HG03565 (cell line): ENCODE results near the gene HNRNPH2.

Experiments
- ATAC-seq: cut with Tn5 transposase; IDR thresholded peaks from one replicate; pipeline ENCODE4 v1.9.1; 2021; ENCODE audit warnings: mild to moderate bottlenecking, moderate library complexity; ENCODE audit not compliant: unreplicated experiment

Gene HNRNPH2

DNA sequence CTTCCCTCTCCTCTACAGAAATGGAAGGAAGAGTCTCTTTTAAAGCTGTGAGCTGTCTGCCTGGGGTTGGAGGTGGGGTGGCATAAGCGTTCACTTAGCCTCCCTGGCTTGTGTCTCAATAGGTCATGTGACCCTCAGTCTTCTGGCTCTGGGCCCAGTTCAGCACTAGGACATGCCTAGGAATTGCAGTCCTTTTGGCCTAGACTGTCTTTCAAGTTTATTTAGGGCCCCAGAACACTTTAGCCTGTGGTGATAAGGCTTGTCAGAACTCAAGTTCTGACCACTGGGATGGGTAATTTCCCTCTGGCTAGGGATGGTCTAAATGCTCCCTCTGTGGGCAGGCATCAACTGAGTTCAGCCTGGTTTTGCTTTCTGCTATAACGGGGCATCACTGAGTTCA lies 42.9 kb downstream of the HNRNPH2 start:
- no peak for ATAC-seq

DNA sequence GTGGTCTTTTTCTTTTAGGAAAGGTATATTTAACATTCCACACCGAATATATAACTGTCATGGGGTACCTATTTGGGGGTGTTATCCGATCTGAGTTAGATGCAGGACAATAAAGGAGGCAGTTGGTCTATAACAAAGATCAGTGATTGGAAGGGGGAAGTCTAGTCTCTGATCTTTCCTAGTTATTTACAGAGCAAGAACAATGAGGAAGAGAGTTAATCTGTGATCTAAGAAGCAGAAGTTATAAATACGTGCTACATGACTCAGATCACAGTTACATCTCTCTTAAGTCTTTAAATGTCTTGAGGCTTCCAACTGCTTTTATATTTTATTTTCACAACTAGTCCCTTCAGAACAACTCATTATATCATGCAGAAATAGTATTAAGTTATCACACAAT lies 44.0 kb downstream of the HNRNPH2 start:
- no peak for ATAC-seq

DNA sequence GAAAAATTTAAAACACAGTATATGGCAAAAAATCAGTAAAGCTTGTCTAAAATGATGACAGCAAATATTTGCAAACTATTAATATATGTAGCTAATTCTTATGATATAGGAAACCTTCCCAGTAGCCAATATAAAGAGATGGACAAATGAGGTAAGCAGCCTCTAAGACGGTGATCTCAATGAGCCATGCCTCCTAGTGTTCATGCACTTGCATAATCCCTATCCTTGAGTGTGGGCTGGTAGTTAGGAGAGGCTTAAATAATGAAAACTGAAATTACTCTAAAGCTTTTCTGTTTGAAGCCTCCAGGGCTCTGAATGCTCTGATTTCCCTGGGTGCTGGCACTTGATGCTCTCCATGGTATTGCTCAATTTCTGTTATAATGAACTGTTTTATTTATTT lies 52.6 kb downstream of the HNRNPH2 start:
- no peak for ATAC-seq

DNA sequence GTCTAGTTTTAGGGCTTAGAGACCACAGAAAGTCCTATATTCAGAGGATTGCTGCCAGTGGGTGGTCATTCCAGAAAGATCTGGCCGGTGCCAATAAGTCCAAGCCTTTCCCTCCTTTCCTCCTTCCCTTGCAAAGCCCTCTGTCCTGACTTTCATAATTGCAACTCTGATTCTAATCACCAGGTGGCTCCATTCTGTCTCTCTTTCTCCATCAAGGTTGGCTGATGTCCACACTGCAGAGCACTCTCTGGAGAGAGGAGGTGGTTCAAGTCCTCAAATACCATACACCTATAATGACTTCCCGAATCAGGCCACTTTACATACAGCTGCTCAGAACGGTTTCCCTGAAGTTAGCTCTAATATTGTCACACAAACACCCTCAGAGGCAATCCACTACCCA lies 54.9 kb downstream of the HNRNPH2 start:
- ATAC-seq = peak; percentile 63
